UCSD-AML1 (cell line): ENCODE results near the gene SNRPD3.
"Not testable (repeated sequence)": the region's sequence is repeated elsewhere in the genome, so short reads cannot be mapped to it uniquely, and the experiment has no call there.

ENCODE experiments used
- DNase-seq: peaks from one replicate; lab custom pipeline; 2025; ENCODE audit not compliant: unreplicated experiment; lab: John Stamatoyannopoulos, UW

The SNRPD3 gene

DNA sequence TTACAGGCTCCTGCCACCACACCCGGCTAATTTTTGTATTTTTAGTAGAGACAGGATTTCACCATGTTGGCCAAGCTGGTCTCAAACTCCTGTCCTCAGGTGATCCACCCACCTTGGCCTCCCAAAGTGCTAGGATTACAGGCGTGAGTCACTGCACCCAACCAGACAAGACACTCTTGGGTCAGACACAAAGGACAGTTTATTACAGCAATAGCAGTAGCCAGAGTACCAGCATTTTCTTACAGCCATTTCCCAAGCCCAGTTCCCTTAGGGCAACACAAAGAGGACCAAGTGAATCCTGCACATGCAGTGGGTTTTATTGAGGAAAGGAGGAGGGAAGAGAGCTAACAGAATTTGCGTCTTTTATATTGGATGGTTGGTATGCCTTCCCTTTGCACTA, 24.8 kb upstream of the SNRPD3 start:
- not testable (repeated sequence) for DNase-seq

DNA sequence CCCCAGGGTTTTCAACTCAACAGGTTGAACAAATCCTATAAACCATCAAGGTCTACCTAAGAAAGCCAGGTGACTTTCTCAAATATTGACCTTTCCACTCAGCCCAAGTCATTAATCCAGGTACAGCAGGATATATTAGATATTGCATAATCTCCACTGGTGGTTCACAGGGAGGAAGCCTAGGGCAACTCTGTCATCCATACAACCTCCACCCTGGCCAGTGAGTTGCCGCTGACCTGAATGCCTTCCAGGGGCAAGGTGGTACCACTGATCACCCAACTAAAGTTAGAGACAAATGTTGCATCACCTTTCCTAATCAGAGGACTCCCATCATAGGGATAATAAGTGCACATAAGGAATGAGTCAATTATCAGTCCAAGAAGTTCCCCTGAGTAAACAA, 23.7 kb upstream of the SNRPD3 start:
- no peak for DNase-seq

DNA sequence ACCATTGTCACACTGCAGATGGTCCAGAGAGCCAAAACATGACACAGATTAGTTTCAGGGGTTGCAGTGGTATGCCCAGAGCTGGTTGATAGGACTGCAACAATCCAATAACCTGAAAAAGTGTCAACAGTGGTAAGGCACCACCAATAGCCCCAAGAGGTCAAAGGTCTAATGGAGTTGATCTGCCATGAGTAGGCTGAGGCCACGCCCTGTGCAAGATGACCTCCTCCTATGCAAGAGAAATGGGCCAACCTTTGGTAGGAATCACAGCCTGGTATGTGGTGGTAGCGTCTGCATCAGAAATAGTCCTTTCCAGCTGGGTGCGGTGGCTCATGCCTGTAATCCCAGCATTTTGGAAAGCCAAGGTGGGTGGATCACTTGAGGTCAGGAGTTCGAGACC, 20.5 kb upstream of the SNRPD3 start:
- no peak for DNase-seq

DNA sequence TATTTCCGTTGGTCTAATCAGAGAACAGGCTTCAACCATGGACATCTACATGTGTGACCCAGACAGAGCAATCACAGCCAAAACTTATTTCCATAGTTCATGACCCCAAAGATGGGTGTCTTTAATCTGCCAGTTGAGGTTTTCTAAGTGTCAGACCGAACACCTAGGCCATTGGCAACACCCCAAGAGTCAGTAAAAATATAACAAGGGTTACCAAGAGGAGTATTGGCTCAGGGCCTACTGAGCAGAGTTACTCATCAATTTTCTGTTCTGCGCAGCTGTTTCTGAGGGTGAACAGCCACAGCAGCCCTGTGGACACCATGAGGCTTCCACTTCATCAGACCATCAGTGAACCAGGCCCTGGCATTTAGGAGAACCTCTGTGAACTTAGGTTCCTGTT, 19.7 kb upstream of the SNRPD3 start:
- no peak for DNase-seq

DNA sequence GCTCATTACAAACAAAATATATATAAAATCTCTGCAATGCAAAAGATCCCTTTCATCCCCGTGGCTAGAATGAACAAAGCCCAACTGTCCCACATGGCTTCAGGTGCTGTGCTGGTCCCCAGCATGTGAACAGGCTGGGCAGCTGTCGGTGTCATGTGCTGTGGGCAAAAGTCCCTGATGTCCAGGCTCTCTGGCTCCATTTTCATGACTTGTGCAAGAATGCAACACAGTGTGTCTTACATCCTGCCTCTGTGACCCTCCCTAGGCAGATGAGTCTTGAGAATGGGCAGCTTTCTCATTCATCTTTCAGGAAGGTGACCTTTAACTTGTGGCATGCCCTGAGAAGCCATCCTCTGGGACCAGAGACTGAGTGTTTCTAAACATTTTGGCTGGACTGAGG, 15.3 kb upstream of the SNRPD3 start:
- no peak for DNase-seq

DNA sequence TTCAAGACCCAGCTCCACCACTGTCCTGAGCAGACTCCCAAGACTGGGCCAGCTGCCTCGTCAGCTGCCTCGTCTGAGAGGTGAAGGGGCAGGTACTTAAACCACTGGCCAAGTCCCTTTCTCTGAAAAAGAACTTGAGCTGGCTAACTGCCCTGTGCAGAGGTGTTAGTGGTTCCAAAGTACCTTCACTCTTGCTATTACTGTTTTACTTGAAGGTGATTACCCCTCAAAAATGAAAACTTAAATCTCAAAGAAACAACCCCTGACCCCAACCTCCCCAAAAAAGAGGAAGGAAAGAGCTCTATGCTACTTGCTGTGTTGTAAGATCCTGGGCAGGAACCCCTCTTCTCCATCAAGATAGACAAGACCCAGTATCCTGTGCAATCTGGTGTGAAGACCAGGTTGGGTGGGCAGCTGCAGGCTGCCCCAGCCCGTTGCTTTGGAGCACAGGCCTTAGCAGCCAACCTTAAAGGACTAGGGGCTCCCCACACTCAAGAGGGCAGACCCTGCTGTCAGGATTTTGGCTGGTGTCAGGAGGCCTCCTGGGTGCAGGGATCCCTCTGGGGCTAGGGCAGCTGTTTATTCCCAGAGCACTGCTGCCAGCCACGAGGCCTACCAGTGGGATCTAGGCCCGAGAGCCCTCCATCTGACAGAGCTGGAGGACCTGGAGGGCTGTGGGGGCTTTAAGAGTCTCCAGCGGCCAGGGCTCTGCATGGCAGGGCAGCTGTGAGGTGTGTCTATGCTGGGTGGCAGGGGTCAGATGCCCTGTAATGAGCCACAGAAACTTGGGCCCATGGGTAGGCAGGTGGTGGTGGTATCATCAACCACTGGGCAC, 13.9 kb upstream of the SNRPD3 start:
- DNase-seq = no peak

DNA sequence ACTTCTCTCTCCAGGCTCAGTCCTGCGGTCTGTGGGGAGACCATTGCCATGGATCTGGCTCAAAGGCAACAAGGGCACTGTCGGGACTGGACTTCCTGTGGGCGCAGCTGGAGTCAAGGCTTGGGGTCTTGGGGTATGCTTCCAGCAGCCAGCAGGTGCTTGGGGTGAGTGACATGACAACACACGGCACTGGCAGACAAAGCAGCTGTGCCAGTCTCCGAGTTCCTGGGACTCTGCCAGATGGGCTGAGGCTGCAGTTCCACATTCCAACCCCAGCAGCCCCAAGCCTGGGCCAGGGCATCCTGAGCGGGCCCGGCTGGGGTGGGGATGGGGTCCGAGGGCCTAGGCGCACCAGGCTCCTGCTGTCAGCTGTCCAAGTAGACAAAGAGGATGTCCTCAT, 13.2 kb upstream of the SNRPD3 start:
- no peak for DNase-seq

DNA sequence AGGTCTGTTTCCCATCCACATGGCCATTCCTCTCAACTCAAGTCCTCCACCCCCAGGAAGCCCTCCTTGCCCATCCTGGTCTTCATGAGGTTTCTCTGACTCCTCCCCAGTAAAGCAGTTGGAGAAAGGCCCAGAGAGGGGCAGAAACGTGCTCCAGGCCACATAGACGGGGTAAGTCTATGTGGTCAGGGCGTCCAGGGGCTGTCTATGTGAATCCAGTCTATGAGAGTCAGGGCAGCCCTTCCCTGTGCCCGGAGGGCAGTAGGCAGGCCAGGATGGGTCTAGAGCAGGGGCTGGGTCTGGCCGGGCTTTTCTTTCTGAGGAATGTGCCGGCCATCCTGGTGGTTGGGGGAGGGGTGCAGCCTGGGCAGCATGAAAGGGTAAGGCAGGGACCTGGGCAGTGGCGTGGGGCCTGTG, 12.6 kb upstream of the SNRPD3 start:
- DNase-seq = no peak

DNA sequence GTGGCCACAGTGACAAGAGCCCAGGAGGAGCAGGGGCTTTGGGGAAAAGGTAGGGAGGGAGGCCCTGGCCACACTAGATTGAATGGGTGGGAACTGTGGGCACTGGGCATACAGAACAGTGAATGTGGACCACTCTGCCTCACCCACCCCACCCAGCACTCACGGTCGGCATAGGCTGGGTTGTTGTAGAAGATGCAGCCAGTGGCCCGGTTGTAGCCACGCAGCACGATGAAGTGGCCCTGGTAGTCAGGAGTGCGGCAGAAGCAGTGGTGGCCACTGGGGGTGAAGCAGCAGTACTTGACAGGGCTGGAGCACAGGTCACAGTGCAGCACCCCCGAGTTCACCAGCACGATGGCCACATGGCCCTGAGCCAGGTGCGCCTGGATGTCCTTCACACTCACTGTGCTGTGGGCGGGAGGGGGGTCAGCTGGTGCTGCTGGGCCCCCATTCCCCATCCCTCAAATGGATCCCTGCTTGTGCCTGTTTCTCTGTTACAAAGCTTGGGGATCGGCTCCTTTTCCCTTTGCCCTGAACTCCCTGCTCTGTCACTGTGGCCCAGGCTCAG, 12.0 kb upstream of the SNRPD3 start:
- DNase-seq = no peak

DNA sequence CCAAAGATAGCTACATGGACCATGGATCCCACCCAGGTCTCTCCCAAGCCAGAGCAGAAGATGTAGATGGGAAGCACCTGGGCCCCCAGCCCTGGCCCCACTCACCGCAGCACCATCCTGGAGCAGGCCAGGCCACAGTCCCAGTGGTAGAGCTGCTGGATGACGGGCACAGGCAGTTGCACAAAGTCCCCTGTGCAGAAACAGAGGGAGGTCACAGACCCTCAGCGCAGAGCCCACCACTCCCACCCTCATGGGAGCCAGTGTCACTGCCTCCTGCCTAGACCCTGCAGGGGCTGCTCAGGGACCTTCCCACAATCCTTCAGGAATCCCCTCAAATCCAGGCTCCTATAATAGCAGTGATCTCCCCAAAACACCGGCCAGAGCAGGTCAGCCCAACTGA, 7.0 kb upstream of the SNRPD3 start:
- DNase-seq = no peak

DNA sequence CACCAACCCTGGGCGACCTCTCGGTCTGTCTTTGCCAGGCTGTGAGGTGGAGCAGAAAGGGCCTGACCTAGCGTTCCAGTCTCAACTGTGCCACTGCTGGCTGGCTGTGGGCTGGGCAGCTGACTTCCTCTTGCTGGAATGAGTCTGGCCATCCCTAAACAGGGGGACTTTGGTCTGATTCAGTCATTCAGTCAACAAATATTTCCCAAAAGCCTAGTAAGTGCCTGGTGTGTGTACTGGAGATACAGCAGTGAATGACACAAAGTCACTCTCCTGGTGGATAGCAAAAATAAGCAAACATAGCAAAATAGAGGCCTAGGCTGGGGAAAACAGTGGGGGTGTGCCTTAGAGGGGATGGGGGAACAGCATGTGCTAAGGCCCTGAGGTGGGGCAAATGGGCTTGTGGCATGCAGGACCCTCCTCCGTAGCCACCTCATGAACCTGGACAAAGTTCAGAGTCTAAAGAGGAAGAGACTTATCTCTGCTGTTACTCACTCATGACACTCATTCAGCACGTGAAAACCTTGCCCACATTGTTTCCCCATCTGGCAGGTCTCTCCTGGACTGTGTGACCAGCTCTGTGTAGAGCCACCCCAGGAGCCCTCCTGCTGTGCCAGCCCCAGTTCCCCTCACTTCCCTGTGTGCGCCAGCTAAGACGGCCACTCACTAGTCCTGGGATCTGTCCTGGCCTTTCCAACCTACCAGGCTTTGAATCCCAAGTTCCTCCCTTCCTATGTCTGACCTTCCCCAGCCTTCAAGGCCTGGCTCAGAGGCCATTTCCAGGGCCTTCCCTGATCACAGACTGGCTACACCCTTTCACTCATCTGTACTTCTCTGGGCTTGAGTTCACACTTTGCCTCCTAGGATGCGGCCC, 5.5 kb upstream of the SNRPD3 start:
- no peak for DNase-seq

DNA sequence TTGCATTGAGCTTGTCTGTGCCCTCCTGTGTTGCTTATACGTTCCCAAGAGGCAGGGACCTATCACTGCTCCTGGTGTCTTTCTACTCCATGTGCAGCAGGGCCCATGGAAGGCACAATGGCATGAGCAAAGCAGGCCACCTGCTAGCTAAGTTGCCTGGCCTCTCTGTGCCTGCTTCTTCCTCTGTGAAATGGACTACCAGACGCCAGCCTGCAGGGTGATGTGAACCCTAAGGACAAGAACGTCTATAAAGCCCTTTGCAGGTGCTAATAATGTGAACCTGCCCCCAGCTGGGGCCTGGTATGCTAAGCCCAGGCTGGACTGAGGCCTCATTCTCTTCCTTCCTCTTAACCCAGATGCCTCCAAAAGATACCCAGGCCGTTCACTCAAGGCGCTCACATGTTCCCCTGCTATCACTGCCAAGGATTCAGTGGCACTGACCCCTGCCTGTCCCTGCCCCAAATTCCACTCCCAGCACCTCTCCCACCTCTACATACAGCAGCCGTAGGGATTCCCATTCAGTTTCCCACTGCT, 4.8 kb upstream of the SNRPD3 start:
- no peak for DNase-seq

DNA sequence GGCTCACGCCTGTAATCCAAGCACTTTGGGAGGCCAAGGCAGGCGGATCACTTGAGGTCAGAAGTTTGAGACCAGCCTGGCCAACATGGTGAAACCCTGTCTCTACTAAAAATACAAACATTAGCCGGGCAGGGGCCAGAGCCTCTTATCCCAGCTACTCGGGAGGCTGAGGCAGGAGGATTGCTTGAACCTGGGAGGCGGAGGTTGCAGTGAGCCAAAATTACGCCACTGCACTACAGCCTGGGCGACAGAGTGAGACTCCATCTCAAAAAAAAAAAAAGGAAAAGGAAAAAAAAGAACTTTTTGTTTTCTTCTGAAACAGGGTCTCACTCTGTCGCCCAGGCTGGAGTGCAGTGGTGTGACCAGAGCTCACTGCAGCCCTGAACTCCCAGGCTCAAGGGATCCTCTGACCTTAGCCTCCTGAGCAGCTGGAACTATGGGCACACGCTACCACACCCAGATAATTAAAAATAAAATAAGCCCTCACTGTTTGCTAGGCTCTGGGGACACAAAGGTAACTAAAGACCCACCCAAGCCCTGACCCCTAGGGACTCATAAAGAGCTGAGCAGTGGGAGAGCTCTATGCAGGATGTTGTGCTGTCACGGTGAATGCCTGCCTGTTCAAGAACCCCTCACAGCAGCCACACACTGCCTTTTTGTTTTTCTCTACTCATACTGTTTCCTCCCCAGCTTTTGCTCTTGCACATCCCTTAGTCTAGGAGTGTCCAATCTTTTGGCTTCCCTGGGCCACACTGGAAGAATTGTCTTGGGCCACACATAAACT, 3.1 kb upstream of the SNRPD3 start:
- not testable (repeated sequence) for DNase-seq

DNA sequence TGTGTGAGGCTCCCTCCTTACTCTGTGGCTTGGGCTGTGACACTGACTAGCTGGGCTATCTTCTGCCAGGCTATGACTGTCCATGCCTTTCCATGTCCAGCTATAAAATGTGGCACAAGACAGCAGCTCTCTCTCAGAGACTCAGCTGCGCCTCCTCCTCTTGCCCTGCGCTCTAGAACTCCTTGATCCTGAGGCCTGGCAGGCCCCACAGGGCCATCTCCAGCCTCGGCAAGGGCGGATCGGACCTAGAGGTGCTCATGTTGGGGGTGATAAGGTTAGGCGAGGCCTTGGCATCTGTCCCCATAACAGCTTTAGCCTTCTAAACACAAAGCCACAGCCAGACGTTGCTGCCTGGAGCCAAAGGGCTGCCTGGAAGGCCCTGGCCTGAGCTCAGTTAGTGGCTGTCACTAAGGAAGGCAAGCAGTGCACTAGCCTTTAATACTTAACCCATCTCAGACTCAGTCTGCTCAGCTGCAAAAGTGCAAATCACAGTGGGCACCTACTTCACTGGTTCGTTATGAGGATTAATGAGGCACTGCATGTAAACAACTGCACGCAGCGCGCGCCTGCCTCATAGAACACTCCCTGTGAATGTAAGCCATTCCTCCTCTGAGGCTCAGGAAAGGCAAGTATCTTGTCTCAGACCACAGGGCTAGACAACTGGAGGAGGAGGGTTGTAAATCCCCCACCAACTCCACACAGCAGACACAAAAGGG, 2.0 kb upstream of the SNRPD3 start:
- no peak for DNase-seq

DNA sequence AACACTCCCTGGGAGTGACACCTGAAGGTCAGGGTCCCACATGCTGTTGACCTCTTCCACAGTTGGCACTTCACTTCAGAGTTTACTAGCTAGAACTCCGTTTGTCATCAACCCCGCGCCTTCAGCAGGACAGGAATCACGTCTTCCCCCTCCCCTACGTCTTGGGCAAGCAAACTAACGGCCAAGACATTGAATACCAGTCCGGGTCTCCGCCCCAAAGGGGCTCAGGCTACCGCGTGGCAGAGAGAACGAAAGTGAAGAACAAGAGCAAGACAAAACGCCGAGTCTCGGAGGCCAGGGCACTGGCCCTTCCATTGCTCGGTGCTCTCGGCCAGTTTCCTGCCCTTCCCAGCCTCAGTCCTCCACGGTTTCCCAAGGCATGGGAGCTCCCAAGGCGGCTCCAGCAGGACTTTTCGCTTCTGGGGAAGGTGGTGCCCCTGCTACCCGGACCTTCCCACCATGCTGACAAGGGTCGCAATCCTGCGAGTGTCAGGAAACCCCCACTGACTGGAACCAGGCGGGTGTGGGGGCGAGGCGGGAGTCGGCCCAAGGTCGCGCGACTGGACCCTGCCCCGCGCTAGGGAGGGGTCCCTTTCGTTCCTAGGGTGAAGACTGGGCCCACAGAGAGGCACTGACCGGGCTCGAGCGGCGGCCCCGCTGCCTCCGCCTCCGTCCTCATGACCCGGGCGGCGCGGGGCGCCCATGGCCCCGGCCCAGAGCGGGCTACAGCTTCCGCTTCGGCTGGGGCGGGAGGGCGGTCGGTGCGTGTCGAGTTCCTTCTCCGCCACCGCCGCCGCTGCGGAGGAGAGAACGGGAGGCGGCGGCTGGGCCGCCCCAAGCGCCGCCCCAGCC, 1.3 kb upstream of the SNRPD3 start, which contains the start of gene GUCD1:
TSS of gene GUCD1 (minus strand) at position 826 of the 852 bp plus-strand sequence. CDS start at position 679, 147 bp downstream.
- DNase-seq = peak; percentile 35

DNA sequence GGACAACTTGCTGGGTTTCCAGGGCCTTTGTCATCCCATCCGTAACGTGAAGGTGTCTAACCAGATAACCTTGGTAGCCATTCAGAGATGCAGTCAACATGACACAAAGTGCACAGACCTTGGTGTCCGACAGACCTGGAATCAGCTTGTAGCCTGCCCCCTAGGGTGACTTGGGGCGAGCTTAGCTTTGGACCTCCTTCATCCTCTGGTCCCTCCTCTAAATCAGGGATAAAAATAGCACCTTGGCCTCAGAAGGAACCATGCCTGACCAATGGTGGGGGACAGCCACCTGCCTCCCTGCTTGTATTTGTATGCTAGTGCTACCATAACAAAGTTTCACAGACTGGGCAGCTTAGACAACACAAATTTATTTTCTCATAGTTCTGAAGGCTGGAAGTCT, 3.7 kb downstream of the SNRPD3 start:
- no peak for DNase-seq

DNA sequence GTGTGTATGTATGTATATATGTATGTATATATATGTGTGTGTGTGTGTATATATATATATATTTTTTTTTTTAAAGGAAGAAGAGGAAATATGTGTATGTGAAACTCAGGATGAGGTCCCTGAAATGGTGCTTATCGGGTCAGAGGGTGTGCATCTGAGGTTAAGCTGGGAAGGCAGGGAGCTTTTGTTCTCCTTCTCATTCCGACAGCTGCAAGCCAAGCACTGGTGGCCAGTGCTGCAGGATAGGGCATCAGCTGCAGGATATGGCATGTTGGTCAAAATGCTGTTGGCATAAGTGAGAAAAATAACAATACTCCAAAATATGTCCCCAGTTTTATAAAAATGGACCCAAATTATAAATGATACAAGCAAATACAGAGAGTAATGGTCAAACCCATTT, 7.4 kb downstream of the SNRPD3 start:
- DNase-seq = no peak

DNA sequence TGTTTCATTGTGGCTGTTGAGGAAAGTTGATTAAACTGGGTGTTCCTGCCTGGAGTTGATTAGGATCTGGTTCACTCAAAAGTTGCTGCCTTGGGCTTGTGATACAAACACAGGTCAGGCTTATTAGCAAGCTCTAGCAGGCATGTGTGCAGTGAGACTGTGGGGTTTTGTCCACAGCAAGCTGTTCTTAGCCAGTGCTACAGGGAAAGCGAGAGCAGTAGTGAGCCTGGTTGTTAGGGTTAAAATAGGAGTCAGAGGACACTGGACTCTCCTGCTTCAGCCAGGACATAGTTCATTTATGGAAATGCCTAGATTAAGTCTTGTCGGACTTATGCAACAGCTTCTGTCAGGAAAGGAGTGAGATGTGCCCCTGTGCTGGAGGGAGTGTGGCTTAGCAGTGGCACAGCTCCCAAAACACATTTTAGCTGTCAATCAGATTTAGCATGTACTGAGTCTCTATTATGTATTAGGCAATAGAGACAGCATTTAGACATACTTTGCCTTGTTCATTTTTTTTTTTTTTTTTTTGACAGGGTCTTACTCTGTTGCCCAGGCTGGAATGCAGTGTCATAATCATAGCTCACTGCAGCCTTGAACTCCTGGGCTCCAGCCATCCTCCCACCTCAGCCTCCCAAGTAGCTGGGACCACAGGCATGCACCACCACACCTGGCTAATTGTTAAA, 8.7 kb downstream of the SNRPD3 start:
- no peak for DNase-seq

DNA sequence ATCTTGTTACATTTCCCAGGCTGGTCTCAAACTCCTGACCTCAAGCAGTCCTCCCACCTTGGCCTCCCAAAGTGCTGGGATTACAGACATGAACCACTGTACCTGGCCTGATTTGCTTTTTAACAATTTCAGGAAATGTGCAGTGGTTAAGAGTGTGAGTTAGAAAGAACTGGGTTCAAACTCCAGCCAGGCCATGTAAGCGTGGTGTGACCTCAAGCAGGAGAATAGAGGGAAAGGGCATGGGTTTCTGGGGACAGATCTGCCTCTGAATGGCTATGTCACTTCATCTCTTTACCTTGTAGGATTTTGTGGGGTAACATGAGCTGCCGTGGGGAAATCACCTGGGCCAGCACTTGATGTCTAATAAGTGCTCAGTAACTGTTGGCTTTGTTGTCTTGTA, 9.3 kb downstream of the SNRPD3 start:
- DNase-seq = no peak
